H9 (cell line): ENCODE data around the gene ACOT7. TPM values are rescaled to one million over a fixed set of nuclear protein-coding genes. Genes with fewer than 3 reads are reported as not detected.

Experiments
- DNase-seq: peaks from one replicate; pipeline ENCODE4 v3.0.0-alpha.2; 2017
- H2AFZ ChIP-seq: one replicate; pipeline ENCODE4 v1.6.1; 2013; ENCODE audit warnings: mild to moderate bottlenecking, low read length, control low read depth, moderate library complexity
- H2AK5ac ChIP-seq: 2 replicates; pipeline ENCODE4 v1.6.1; 2013; ENCODE audit warnings: low read length, control low read depth, mixed read lengths; ENCODE audit not compliant: insufficient read length
- H2BK120ac ChIP-seq: one replicate; pipeline ENCODE4 v1.6.1; 2013; ENCODE audit warnings: low read depth, mild to moderate bottlenecking, low read length, control low read depth, inconsistent platforms; ENCODE audit not compliant: poor library complexity, severe bottlenecking
- H2BK12ac ChIP-seq: 2 replicates; pipeline ENCODE4 v1.6.1; 2013; ENCODE audit warnings: low read length, control low read depth, mixed read lengths, low read depth; ENCODE audit not compliant: insufficient read length
- H2BK15ac ChIP-seq: 2 replicates; pipeline ENCODE4 v1.6.1; 2013; ENCODE audit warnings: low read depth, low read length, control low read depth
- H2BK20ac ChIP-seq: one replicate; pipeline ENCODE4 v1.6.1; 2013; ENCODE audit warnings: low read depth, mild to moderate bottlenecking, low read length, control low read depth, inconsistent platforms; ENCODE audit not compliant: poor library complexity, severe bottlenecking
- H2BK5ac ChIP-seq: 2 replicates; pipeline ENCODE4 v1.6.1; 2013; ENCODE audit warnings: low read length, control low read depth, mixed read lengths; ENCODE audit not compliant: insufficient read length
- H3K14ac ChIP-seq: 2 replicates; pipeline ENCODE4 v1.6.1; 2013; ENCODE audit warnings: low read length, control low read depth; ENCODE audit not compliant: insufficient read depth
- H3K18ac ChIP-seq: 2 replicates; pipeline ENCODE4 v1.6.1; 2013; ENCODE audit warnings: low read depth, mild to moderate bottlenecking, mixed read lengths, low read length, control low read depth; ENCODE audit not compliant: insufficient read length
- H3K23ac ChIP-seq: 2 replicates; pipeline ENCODE4 v1.6.1; 2013; ENCODE audit warnings: low read length, control low read depth, mixed read lengths, low read depth; ENCODE audit not compliant: insufficient read length
- H3K23me2 ChIP-seq: 2 replicates; pipeline ENCODE4 v1.6.1; 2013; ENCODE audit warnings: low read depth, mild to moderate bottlenecking, mixed read lengths, low read length, control low read depth; ENCODE audit not compliant: insufficient read length, poor library complexity, severe bottlenecking
- H3K27ac ChIP-seq: 2 replicates; pipeline ENCODE4 v1.5.1; 2013; ENCODE audit warnings: low read length, control low read depth, mixed read lengths, low read depth; ENCODE audit not compliant: insufficient read length
- H3K27me3 ChIP-seq: 2 replicates; pipeline ENCODE4 v1.6.1; 2013; ENCODE audit warnings: low read length, control low read depth, inconsistent platforms; ENCODE audit not compliant: insufficient read depth
- H3K4ac ChIP-seq: 2 replicates; pipeline ENCODE4 v1.6.1; 2013; ENCODE audit warnings: low read depth, mild to moderate bottlenecking, control low read depth, inconsistent platforms, low read length, moderate library complexity
- H3K4me1 ChIP-seq: 2 replicates; pipeline ENCODE4 v1.6.1; 2013; ENCODE audit warnings: low read length, control low read depth, inconsistent platforms; ENCODE audit not compliant: insufficient read depth
- H3K4me2 ChIP-seq: 2 replicates; pipeline ENCODE4 v1.6.1; 2013; ENCODE audit warnings: low read length, control low read depth, mixed read lengths; ENCODE audit not compliant: insufficient read length, insufficient read depth
- H3K56ac ChIP-seq: 2 replicates; pipeline ENCODE4 v1.6.1; 2013; ENCODE audit warnings: low read depth, mild to moderate bottlenecking, mixed read lengths, low read length, control low read depth; ENCODE audit not compliant: insufficient read length
- H3K79me1 ChIP-seq: 2 replicates; pipeline ENCODE4 v1.6.1; 2013; ENCODE audit warnings: low read depth, mild to moderate bottlenecking, moderate library complexity, low read length, control low read depth, inconsistent platforms; ENCODE audit not compliant: insufficient read depth, poor library complexity, severe bottlenecking
- H3K79me2 ChIP-seq: 2 replicates; pipeline ENCODE4 v1.6.1; 2013; ENCODE audit warnings: low read length, control low read depth, inconsistent platforms; ENCODE audit not compliant: insufficient read depth
- H3K9ac ChIP-seq: 2 replicates; pipeline ENCODE4 v1.6.1; 2013; ENCODE audit warnings: low read length, control low read depth, mixed read lengths; ENCODE audit not compliant: insufficient read length; ENCODE audit errors: extremely low read depth
- H3K9me3 ChIP-seq: one replicate; pipeline ENCODE4 v1.6.1; 2013; ENCODE audit warnings: low read depth, low read length, inconsistent platforms; ENCODE audit not compliant: control insufficient read depth
- H3T11ph ChIP-seq: one replicate; pipeline ENCODE4 v1.6.1; 2013; ENCODE audit warnings: mild to moderate bottlenecking, low read length, control low read depth, inconsistent platforms
- H4K20me1 ChIP-seq: one replicate; pipeline ENCODE4 v1.6.1; 2013; ENCODE audit not compliant: control insufficient read depth, insufficient read length, insufficient read depth
- H4K5ac ChIP-seq: 2 replicates; pipeline ENCODE4 v1.6.1; 2013; ENCODE audit warnings: low read depth, mild to moderate bottlenecking, mixed read lengths, low read length, control low read depth; ENCODE audit not compliant: insufficient read length
- H4K8ac ChIP-seq: replicated peaks from 2 replicates; pipeline ENCODE4 v1.6.1; 2013; ENCODE audit warnings: low read length, control low read depth, mixed read lengths, low read depth; ENCODE audit not compliant: insufficient read length
- H4K91ac ChIP-seq: 2 replicates; pipeline ENCODE4 v1.6.1; 2013; ENCODE audit warnings: low read depth, mild to moderate bottlenecking, moderate library complexity, mixed read lengths, low read length, control low read depth; ENCODE audit not compliant: insufficient read length
- H3K27ac Mint-ChIP-seq, 3 experiments: 2 replicates in 2 of 3; 3 replicates in 1 of 3; pipeline ENCODE4 v1.8.0; 2020 to 2021; ENCODE audit warnings: mixed read lengths in 3 of 3, mild to moderate bottlenecking in 1 of 3, moderate library complexity in 1 of 3
- H3K27me3 Mint-ChIP-seq: 2 replicates; pipeline ENCODE4 v1.8.0; 2021; ENCODE audit warnings: low read depth, mild to moderate bottlenecking, moderate library complexity, mixed read lengths
- H3K36me3 Mint-ChIP-seq, 3 experiments: 2 replicates in 2 of 3; 3 replicates in 1 of 3; pipeline ENCODE4 v1.8.0; 2020 to 2021; ENCODE audit warnings: low read depth in 3 of 3, mixed read lengths in 3 of 3; ENCODE audit not compliant: insufficient read depth in 1 of 3
- H3K4me1 Mint-ChIP-seq, 2 experiments: 2 replicates each; pipeline ENCODE4 v1.8.0; 2020; ENCODE audit warnings: mixed read lengths in 2 of 2
- H3K4me3 Mint-ChIP-seq, 2 experiments: 2 replicates in 1 of 2; 3 replicates in 1 of 2; pipeline ENCODE4 v1.8.0; 2020 to 2021; ENCODE audit warnings: mild to moderate bottlenecking in 2 of 2, mixed read lengths in 2 of 2, moderate library complexity in 1 of 2
- H3K9me3 Mint-ChIP-seq, 2 experiments: 2 replicates in 1 of 2; 3 replicates in 1 of 2; pipeline ENCODE4 v1.8.0; 2020; ENCODE audit warnings: mild to moderate bottlenecking in 2 of 2, mixed read lengths in 2 of 2, moderate library complexity in 1 of 2
- CTCF ChIP-seq: fragments of 200-600 bp; sonication (generic); conservative IDR thresholded peaks from 3 replicates; pipeline ENCODE4 v1.8.0; 2021; ENCODE audit warnings: antibody characterized with exemption, mild to moderate bottlenecking
- WGBS: extraction: QIAGEN DNeasy Blood & Tissue Kit; methylation state at CpG from one replicate; pipeline ENCODE4 v1.1.7; 2013; ENCODE audit warnings: missing lambda C conversion rate, low lambda C conversion rate, mixed read lengths; ENCODE audit not compliant: insufficient read length; ENCODE audit errors: extremely low coverage; 5-methylcytosine and 5-hydroxymethylcytosine counted together
- total RNA-seq: library from RNA; stranded (reverse); gene quantifications from 2 replicates; pipeline ENCODE4 v1.2.1, GENCODE V29; 2021

ACOT7 gene
- total RNA-seq, 1 experiment from 2014 or later = 87.4 TPM

- H3K18ac ChIP-seq = no peak overlapping the region
- H3K4ac ChIP-seq = no peak overlapping the region
- H3K56ac ChIP-seq = no peak overlapping the region
- H4K91ac ChIP-seq = no peak overlapping the region
- no peak overlapping the region for H2BK120ac ChIP-seq
- H2BK12ac ChIP-seq = no peak overlapping the region
- no peaks in the 10 kb centered on the region for H3K79me1 ChIP-seq
- H4K20me1 ChIP-seq = no peaks in the 10 kb centered on the region
- Mint-ChIP-seq H3K27ac (no peak overlapping the region), H3K27me3 (peaks cover 48% of the 10 kb centered on the region), H3K9me3 (no peaks in the 10 kb centered on the region), H3K4me3 (no peak overlapping the region), H3K36me3 (peaks cover 0 to 3% (median 2%) of the 10 kb centered on the region in 3 experiments; a peak in 5 of 7 replicates), H3K4me1 (peaks cover 0 to 7% of the 10 kb centered on the region in 2 experiments; a peak in 2 of 4 replicates)
- no peak overlapping the region for H3K23ac ChIP-seq
- no peak overlapping the region for H3T11ph ChIP-seq
- H3K9me3 ChIP-seq = no peaks in the 10 kb centered on the region
- no peaks in the 10 kb centered on the region for H3K4me1 ChIP-seq
- no peak overlapping the region for H3K14ac ChIP-seq
- no CpG with 5 or more reads among the region's 13 CpGs for WGBS
- no peaks in the 10 kb centered on the region for H3K79me2 ChIP-seq
- no peak overlapping the region for H2BK5ac ChIP-seq
- no peak overlapping the region for H3K9ac ChIP-seq
- TF ChIP-seq CTCF = no peak
- H2BK15ac ChIP-seq = no peak overlapping the region
- H2AFZ ChIP-seq = no peak overlapping the region
- no peak overlapping the region for H4K5ac ChIP-seq
- H3K27ac ChIP-seq = no peak overlapping the region
- H3K23me2 ChIP-seq = peaks cover 4% of the 10 kb centered on the region
- H2BK20ac ChIP-seq = no peak overlapping the region
- no peak overlapping the region for H2AK5ac ChIP-seq
- peaks cover 7% of the 10 kb centered on the region; the same call in 1 of the 2 replicates for H3K27me3 ChIP-seq
- H4K8ac ChIP-seq = no peak overlapping the region
- no peak for DNase-seq
- H3K4me2 ChIP-seq = no peak overlapping the region
These were observed 136.9 kb downstream of the ACOT7 start for GRCh38 chr1:6256645-6257044.
